ENCODE results near the gene DMXL1. TPM values are rescaled to one million over a fixed set of nuclear protein-coding genes. Genes with fewer than 3 reads are reported as not detected.
"Not testable (repeated sequence)": the region's sequence is repeated elsewhere in the genome, so short reads cannot be mapped to it uniquely, and the experiment has no call there.

The DMXL1 gene
- total and polyA plus RNA-seq, 3 donors from 2014 or later = 16.0 to 93.3 (median 63.9) TPM

DNA sequence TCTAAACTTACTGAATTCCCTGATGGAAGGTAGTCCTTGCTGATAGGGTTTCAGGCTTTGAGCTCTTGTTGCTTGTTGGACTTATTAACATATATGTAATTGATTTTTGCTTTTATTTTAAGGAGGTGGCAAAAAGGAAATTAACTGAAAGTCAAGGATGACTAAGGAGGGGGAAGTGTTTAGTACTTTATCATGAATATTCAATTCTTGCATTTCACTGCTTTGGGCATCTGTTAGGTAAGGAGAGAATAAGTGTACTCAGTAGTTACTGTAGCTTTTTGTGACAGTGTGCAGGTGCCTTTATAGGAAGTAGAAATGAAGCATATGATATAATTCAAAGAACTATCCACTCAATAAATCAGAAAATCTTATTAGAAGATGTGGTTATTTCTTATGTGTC, 47.1 kb downstream of the DMXL1 start:
- no peak for DNase-seq
- intact Hi-C loops (cut with DNase I; ENCODE audit: low total_unique reads) = no loop called here
- H3K36me3 ChIP-seq (ENCODE audit: low read depth, missing control alignments) = no peaks in the 10 kb centered on the region
- TF ChIP-seq, protein P1, sequence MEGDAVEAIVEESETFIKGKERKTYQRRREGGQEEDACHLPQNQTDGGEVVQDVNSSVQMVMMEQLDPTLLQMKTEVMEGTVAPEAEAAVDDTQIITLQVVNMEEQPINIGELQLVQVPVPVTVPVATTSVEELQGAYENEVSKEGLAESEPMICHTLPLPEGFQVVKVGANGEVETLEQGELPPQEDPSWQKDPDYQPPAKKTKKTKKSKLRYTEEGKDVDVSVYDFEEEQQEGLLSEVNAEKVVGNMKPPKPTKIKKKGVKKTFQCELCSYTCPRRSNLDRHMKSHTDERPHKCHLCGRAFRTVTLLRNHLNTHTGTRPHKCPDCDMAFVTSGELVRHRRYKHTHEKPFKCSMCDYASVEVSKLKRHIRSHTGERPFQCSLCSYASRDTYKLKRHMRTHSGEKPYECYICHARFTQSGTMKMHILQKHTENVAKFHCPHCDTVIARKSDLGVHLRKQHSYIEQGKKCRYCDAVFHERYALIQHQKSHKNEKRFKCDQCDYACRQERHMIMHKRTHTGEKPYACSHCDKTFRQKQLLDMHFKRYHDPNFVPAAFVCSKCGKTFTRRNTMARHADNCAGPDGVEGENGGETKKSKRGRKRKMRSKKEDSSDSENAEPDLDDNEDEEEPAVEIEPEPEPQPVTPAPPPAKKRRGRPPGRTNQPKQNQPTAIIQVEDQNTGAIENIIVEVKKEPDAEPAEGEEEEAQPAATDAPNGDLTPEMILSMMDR (IDR thresholded peaks at IDR 0.05) = no peak
- TF ChIP-seq POLR2A (IDR thresholded peaks at IDR 0.05) = no peak
- no peaks in the 10 kb centered on the region for H3K9me3 ChIP-seq
- H3K27ac ChIP-seq = no peak overlapping the region
- no peak overlapping the region for H3K4me3 ChIP-seq
- no peaks in the 10 kb centered on the region for H3K27me3 ChIP-seq
- H3K4me1 ChIP-seq = no peaks in the 10 kb centered on the region

DNA sequence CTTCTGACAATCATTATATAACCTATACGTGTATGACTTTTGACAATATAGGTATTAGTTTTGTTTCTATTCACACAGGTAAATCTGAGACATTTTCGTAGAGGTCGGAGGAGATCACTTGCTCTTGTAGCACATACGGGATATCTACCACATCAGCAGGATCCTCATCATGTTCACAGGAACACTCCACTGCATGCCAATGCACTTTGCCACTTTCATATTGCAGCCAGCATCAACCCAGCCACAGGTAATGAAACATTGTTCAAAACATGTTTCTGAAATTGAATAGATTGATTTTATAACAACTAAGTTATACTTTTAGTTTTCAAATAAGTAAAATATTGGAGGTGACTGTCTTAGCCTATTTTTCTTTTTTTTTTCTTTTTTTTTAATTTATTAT, 50.0 kb downstream of the DMXL1 start:
- no peak for DNase-seq
- WGBS, 2 donors = 89 to 93% methylated on average over 4 of the region's 4 CpGs
- TF ChIP-seq POLR2A (IDR thresholded peaks at IDR 0.05) = no peak
- TF ChIP-seq, protein P1 (IDR thresholded peaks at IDR 0.05) = no peak
- H3K9me3 ChIP-seq = no peaks in the 10 kb centered on the region
- no peaks in the 10 kb centered on the region for H3K27me3 ChIP-seq
- no peak overlapping the region for H3K27ac ChIP-seq
- H3K36me3 ChIP-seq (ENCODE audit: low read depth, missing control alignments) = no peaks in the 10 kb centered on the region
- H3K4me3 ChIP-seq = no peak overlapping the region
- H3K4me1 ChIP-seq = no peaks in the 10 kb centered on the region
- intact Hi-C loops (cut with DNase I; ENCODE audit: low total_unique reads) = no loop called here

DNA sequence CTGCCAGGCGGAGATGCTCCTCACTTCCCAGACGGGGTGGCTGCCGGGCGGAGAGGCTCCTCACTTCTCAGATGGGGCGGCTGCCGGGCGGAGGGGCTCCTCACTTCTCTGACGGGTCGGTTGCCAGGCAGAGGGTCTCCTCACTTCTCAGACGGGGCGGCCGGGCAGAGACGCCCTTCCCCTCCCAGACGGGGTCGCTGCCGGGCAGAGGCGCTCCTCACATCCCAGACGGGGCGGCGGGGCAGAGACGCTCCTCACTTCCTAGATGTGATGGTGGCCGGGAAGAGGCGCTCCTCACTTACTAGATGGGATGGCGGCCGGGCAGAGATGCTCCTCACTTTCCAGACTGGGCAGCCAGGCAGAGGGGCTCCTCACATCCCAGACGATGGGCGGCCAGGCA, 51.6 kb downstream of the DMXL1 start:
- WGBS, 2 donors = 95% methylated on average over 27 of the region's 27 CpGs; no CpG with 5 or more reads in 1 of the 2 donors
- H3K36me3 ChIP-seq (ENCODE audit: low read depth, missing control alignments); H3K27ac ChIP-seq; DNase-seq; H3K4me1 ChIP-seq; H3K4me3 ChIP-seq; intact Hi-C loops (cut with DNase I; ENCODE audit: low total_unique reads); H3K27me3 ChIP-seq; H3K9me3 ChIP-seq: not testable (repeated sequence)

DNA sequence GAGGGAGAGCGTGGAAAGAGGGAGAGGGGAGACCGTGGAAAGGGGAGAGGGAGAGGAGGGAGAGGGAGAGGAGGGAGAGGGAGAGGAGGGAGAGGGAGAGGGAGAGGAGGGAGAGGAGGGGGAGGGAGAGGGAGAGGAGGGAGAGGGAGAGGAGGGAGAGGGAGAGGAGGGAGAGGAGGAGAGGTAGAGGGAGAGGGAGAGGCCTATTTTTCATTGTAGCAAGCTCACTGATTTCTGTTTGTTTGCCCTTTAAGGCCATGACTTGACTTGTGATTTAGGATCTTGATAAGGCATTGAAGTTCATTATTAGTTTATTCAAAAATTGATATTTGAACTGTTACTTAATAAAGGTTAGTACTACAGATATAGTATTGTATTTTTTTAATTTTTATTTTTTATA, 52.4 kb downstream of the DMXL1 start:
- H3K4me3 ChIP-seq = no peak overlapping the region
- WGBS, 2 donors = 83 to 96% methylated on average over 2 of the region's 2 CpGs

DNA sequence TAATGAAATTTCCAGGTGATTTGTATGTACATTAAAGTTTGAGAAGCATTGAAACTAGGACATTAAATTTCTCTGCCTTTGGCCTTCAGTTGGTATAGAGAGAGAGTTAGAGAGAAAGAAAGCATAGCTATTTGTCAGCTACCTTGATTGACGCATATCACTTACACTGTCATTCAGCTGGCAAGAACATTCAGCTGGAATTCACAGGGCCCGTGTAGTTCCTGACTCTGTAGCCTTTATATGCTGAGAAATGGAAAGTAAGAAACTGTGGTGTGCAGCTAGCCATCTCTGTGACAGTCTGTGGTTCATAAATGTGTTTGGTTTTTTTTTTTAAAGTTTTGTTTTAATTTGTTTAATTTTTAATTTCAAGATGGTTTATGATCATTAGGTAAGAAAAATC, 58.9 kb downstream of the DMXL1 start:
- H3K4me1 ChIP-seq = no peaks in the 10 kb centered on the region
- no peak for TF ChIP-seq POLR2A (IDR thresholded peaks at IDR 0.05)
- TF ChIP-seq, protein P1 (IDR thresholded peaks at IDR 0.05) = no peak
- no peaks in the 10 kb centered on the region for H3K9me3 ChIP-seq
- H3K4me3 ChIP-seq = no peak overlapping the region
- no peaks in the 10 kb centered on the region for H3K27me3 ChIP-seq
- no peak for DNase-seq
- no peaks in the 10 kb centered on the region for H3K36me3 ChIP-seq (ENCODE audit: low read depth, missing control alignments)
- WGBS, 2 donors = 86 to 96% methylated on average over 2 of the region's 2 CpGs
- H3K27ac ChIP-seq = no peak overlapping the region
- intact Hi-C loops (cut with DNase I; ENCODE audit: low total_unique reads) = no loop called here

More for the DNA sequence above, 52.4 kb downstream of the DMXL1 start:
- H3K4me1 ChIP-seq = no peaks in the 10 kb centered on the region
- no peaks in the 10 kb centered on the region for H3K9me3 ChIP-seq
- no peak overlapping the region for H3K27ac ChIP-seq
- TF ChIP-seq, protein P1 (IDR thresholded peaks at IDR 0.05) = no peak
- TF ChIP-seq POLR2A (IDR thresholded peaks at IDR 0.05) = no peak
- H3K27me3 ChIP-seq = no peaks in the 10 kb centered on the region
- no peaks in the 10 kb centered on the region for H3K36me3 ChIP-seq (ENCODE audit: low read depth, missing control alignments)
- intact Hi-C loops (cut with DNase I; ENCODE audit: low total_unique reads) = no loop called here
- DNase-seq = no peak
